ENCODE measurements around the gene NES. TPM values are rescaled to one million over a fixed set of nuclear protein-coding genes. Genes with fewer than 3 reads are reported as not detected.

Gene NES
- total and polyA plus RNA-seq, 2 of the 8 experiments (the other 6 are each of a cell fraction or from before 2014, with no cell fraction given) = 13.3 to 135 TPM

DNA sequence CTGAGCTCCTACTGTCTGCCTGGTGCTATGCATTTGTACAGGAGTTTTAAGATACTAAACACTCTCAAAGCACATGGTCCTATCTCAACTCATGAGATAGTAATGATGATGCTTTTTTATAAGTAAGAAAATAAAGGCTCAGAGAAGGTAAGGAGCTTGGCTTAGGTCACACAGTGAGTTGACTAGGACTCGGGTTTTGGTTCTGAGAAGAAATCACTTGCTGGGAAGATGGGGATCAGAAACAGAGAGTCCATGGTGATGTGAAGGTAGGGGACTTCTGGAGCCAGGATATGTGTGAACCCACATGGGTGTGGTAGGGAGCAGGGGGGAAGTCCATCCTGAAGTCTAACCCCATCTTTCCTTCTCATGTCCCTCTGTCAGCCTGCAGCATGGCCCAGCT is 31.5 kb downstream of the NES start:
- Histone ChIP-seq H3K27me3 (replicated peaks in 1 of 4; ENCODE audit: control insufficient read depth in 3 of 4, extremely low read depth in 1 of 4, insufficient read depth in 3 of 4, low read length in 3 of 4) (peaks cover 11 to 66% (median 51%) of the 10 kb centered on the region in 4 experiments), H3K56ac (replicated peaks; ENCODE audit: insufficient read length, low read depth, low read length) (no peak overlapping the region)
- POLR2A ChIA-PET (ENCODE audit: partially characterized antibody) = interaction anchor here (1.0 to 4.5 kb wide), 5 partner anchors 18 to 60 kb away, joined by 3 to 22 read pairs (median 5); partner anchors contain the start of gene NES

More for the DNA sequence above, 31.5 kb downstream of the NES start:
- Histone ChIP-seq H2BK120ac (replicated peaks; ENCODE audit: low read depth, low read length) (no peak overlapping the region), H2BK5ac (ENCODE audit: low read depth, low read length) (no peak overlapping the region), H3K9ac (replicated peaks in 1 of 4; ENCODE audit: extremely low read depth in 1 of 4, low read depth in 3 of 4, low read length in 3 of 4) (no peak overlapping the region), H3K4me2 (ENCODE audit: insufficient read depth in 1 of 2, low read depth in 2 of 2, low read length in 2 of 2) (no peak overlapping the region), H3K4ac (replicated peaks; ENCODE audit: insufficient read length, low read depth, low read length) (no peak overlapping the region), H2AFZ (ENCODE audit: low read length) (no peak overlapping the region), H2AK5ac (ENCODE audit: low read depth, low read length) (no peak overlapping the region), H4K91ac (replicated peaks; ENCODE audit: insufficient read length, low read length) (no peak overlapping the region), H3K14ac (ENCODE audit: insufficient read length) (no peak overlapping the region), H3K79me1 (ENCODE audit: low read depth, low read length) (no peaks in the 10 kb centered on the region), H3K18ac (ENCODE audit: extremely low read depth, low read length) (no peak overlapping the region), H3K27ac (ENCODE audit: low read depth, low read length) (no peak overlapping the region), H4K8ac (ENCODE audit: extremely low read depth, insufficient read depth, low read length) (no peak overlapping the region), H3K79me2 (ENCODE audit: control insufficient read depth in 1 of 2, insufficient read depth in 2 of 2, low read length in 2 of 2) (no peaks in the 10 kb centered on the region), H3K23ac (ENCODE audit: insufficient read length) (no peak overlapping the region), H4K20me1 (replicated peaks in 1 of 2; ENCODE audit: control insufficient read depth in 1 of 2, insufficient read depth in 2 of 2, low read length in 2 of 2) (peaks cover 0 to 6% of the 10 kb centered on the region in 2 experiments), H3K9me3 (ENCODE audit: insufficient read depth in 2 of 2, low read depth in 1 of 2, low read length in 1 of 2) (no peaks in the 10 kb centered on the region), H3K36me3 (ENCODE audit: control insufficient read depth in 2 of 4, insufficient read depth in 4 of 4, low read length in 3 of 4) (no peaks in the 10 kb centered on the region), H2BK12ac (ENCODE audit: low read depth, low read length) (no peak overlapping the region), H3K4me3 (ENCODE audit: extremely low read depth in 1 of 4, insufficient read depth in 2 of 4, low read depth in 3 of 4, low read length in 4 of 4) (no peak overlapping the region), H3K23me2 (ENCODE audit: low read depth, low read length) (peaks cover 13% of the 10 kb centered on the region; the same call in 1 of the 2 replicates), H2BK15ac (ENCODE audit: low read length) (no peak overlapping the region; the same call in 1 of the 2 replicates), H4K5ac (ENCODE audit: insufficient read length, low read depth, low read length) (no peak overlapping the region), H3K4me1 (replicated peaks in 1 of 4; ENCODE audit: control insufficient read depth in 3 of 4, insufficient read depth in 4 of 4, low read length in 3 of 4) (peaks cover 8 to 23% (median 15%) of the 10 kb centered on the region in 4 experiments), H2BK20ac (ENCODE audit: low read length) (no peak overlapping the region)
- FAIRE-seq = no peak
- WGBS, 2 experiments (ENCODE audit: extremely low coverage in 1 of 2, insufficient coverage in 1 of 2, insufficient read length in 1 of 2, insufficient replicate concordance in 2 of 2, low coverage in 1 of 2, low lambda C conversion rate in 2 of 2, missing lambda C conversion rate in 1 of 2) = 93% methylated on average over 1 of the region's 1 CpG; no CpG with 5 or more reads in 1 of the 2 experiments
- TF ChIP-seq POU5F1 (IDR thresholded peaks at IDR 0.05; ENCODE audit: low read depth, low read length) (no peak), HDAC2 (IDR thresholded peaks at IDR 0.05; ENCODE audit: borderline replicate concordance in 1 of 2, low read depth in 2 of 2, low read length in 2 of 2) (no peak), POLR2A (IDR thresholded peaks at IDR 0.05; ENCODE audit: control extremely low read depth in 1 of 2, low read depth in 2 of 2, low read length in 2 of 2) (no peak), CHD2 (IDR thresholded peaks at IDR 0.05; ENCODE audit: low read length) (no peak), TEAD4 (IDR thresholded peaks at IDR 0.05; ENCODE audit: low read depth, low read length) (no peak), EGR1 (IDR thresholded peaks at IDR 0.05; ENCODE audit: borderline replicate concordance, low read depth, low read length) (no peak), BCL11A (IDR thresholded peaks at IDR 0.05; ENCODE audit: low read depth in 2 of 2, low read length in 2 of 2) (no peak)
- no peak for DNase-seq (ENCODE audit: low read depth in 1 of 2, low spot score in 2 of 2)
- CTCF ChIA-PET (ENCODE audit: partially characterized antibody) = interaction anchor here (0.5 to 43.0 kb wide), 6 partner anchors 14 to 1777 kb away, joined by 3 to 868 read pairs (median 129); partner anchors contain the start of genes HAPLN2, NES and NTRK1
